ENCODE results near the gene C6orf163.
A peak's percentile ranks its signal among the peaks of the same experiment; 100 is the strongest.

C6orf163 gene

GRCh38 chr6:87357479-87358196 lies 13.0 kb downstream of the C6orf163 start:
- DNase-seq (ENCODE audit: low read depth): no peak

- no peak for DNase-seq (ENCODE audit: low read depth)
Measured at GRCh38 chr6:87364602-87365252, 20.1 kb downstream of the C6orf163 start.

GRCh38 chr6:87366072-87366827 lies 21.6 kb downstream of the C6orf163 start:
- no peak for DNase-seq (ENCODE audit: low read depth)

GRCh38 chr6:87366899-87367298 lies 22.3 kb downstream of the C6orf163 start:
- no peak for DNase-seq (ENCODE audit: low read depth)

- no peak for DNase-seq (ENCODE audit: low read depth)
Measured at GRCh38 chr6:87373377-87373776, 28.8 kb downstream of the C6orf163 start.

GRCh38 chr6:87375315-87375714 lies 30.7 kb downstream of the C6orf163 start:
- DNase-seq (ENCODE audit: low read depth): no peak

GRCh38 chr6:87376643-87377042 lies 32.0 kb downstream of the C6orf163 start:
- DNase-seq (ENCODE audit: low read depth): no peak

- DNase-seq (ENCODE audit: low read depth): no peak
Measured at GRCh38 chr6:87378947-87379346, 34.3 kb downstream of the C6orf163 start.

- DNase-seq (ENCODE audit: low read depth): no peak
Measured at GRCh38 chr6:87382861-87383260, 38.2 kb downstream of the C6orf163 start.

GRCh38 chr6:87384038-87384437 lies 39.4 kb downstream of the C6orf163 start:
- DNase-seq (ENCODE audit: low read depth): no peak

GRCh38 chr6:87384449-87384848 lies 39.8 kb downstream of the C6orf163 start:
- DNase-seq (ENCODE audit: low read depth): no peak

- DNase-seq (ENCODE audit: low read depth): no peak
Measured at GRCh38 chr6:87391334-87391733, 46.7 kb downstream of the C6orf163 start.

GRCh38 chr6:87393026-87393622 lies 48.5 kb downstream of the C6orf163 start:
- DNase-seq (ENCODE audit: low read depth): no peak

- no peak for DNase-seq (ENCODE audit: low read depth)
Measured at GRCh38 chr6:87395431-87395830, 50.8 kb downstream of the C6orf163 start.

- DNase-seq (ENCODE audit: low read depth): no peak
Measured at GRCh38 chr6:87396595-87397392, 52.2 kb downstream of the C6orf163 start.

GRCh38 chr6:87397656-87398055 lies 53.0 kb downstream of the C6orf163 start:
- no peak for DNase-seq (ENCODE audit: low read depth)

- no peak for DNase-seq (ENCODE audit: low read depth)
Measured at GRCh38 chr6:87401832-87402231, 57.2 kb downstream of the C6orf163 start.

GRCh38 chr6:87407561-87407900 lies 62.9 kb downstream of the C6orf163 start:
- DNase-seq (ENCODE audit: low read depth): no peak

- peak; percentile 57 for DNase-seq (ENCODE audit: low read depth)
Measured at GRCh38 chr6:87407901-87408720, 63.5 kb downstream of the C6orf163 start, which contains the start of gene CFAP206. Gene CFAP206, plus strand, starts transcription at chr6:87407972. Its CDS starts 1,868 bp downstream, at chr6:87409840.

- no peak for DNase-seq (ENCODE audit: low read depth)
Measured at GRCh38 chr6:87408721-87409155, 64.1 kb downstream of the C6orf163 start.
